ENCODE results near the gene MINDY1. TPM values are rescaled to one million over a fixed set of nuclear protein-coding genes. Genes with fewer than 3 reads are reported as not detected.

MINDY1 gene
- total and polyA plus RNA-seq, 9 of the 15 experiments (the other 6 are each of a cell fraction or from before 2014, with no cell fraction given), result 0.49 to 11.0 (median 6.0) TPM

DNA sequence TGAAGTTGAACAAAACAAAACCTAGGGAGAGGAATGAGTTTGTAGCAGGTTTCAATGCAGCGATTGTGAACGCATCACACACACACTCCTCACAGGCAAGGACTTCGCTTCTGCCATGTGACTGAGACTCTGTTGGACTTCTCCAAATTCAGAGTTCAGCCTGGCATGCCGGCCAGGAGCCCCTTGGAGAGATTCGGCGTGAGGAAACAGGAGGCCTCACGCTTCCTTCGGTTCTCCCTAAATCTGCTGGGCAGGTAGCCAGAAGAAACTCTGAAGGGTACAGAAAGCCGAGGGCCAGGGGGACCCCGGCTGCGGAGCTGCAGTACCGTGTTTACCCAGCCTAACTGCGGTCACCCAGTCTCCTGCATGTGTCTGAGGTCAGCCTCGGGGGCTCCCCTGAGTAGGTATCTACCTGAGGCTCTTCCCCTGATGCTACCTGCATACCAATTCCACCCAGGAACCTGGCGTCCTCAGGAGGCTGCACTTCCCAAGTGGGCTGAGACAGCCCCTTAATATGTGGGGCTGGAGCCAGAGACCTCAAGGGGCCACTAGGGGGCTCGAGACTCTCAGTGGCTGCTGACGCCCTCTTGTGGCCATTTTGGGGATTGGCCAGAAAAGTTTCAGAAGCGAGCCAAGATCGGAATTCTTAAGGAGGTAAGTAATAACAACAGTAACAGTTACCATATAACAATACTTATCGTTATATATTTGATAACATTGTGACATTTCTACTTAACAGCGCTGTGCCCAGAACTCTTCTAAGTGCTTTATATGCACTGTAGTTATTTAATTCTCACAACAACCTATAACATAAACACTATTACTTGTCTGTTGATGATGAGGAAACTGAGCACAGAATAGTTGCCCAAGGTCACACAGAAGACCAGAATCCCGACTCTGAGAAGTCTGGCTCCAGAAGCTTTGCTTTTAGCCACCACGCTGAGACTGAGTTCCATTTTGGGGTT lies 27.3 kb downstream of the MINDY1 start (continued):
- TF ChIP-seq, protein P1, sequence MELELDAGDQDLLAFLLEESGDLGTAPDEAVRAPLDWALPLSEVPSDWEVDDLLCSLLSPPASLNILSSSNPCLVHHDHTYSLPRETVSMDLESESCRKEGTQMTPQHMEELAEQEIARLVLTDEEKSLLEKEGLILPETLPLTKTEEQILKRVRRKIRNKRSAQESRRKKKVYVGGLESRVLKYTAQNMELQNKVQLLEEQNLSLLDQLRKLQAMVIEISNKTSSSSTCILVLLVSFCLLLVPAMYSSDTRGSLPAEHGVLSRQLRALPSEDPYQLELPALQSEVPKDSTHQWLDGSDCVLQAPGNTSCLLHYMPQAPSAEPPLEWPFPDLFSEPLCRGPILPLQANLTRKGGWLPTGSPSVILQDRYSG (tag; conservative IDR thresholded peaks at IDR 0.05; ENCODE audit: low read depth), result no peak
- no peak for TF ChIP-seq STAT5B (CRISPR knock-in tag; IDR thresholded peaks at IDR 0.05)
- peak; percentile 70 for TF ChIP-seq BRD9 (IDR thresholded peaks at IDR 0.05; ENCODE audit: low read depth, partially characterized antibody)
- no peak for TF ChIP-seq SNIP1 (IDR thresholded peaks at IDR 0.05; ENCODE audit: low read depth)
- no peak for TF ChIP-seq ZSCAN29 (IDR thresholded peaks at IDR 0.05)
- TF ChIP-seq ZNF253 (CRISPR knock-in tag; conservative IDR thresholded peaks at IDR 0.05), result no peak
- no peak for TF ChIP-seq CBX3 (IDR thresholded peaks at IDR 0.05; ENCODE audit: borderline replicate concordance in 1 of 2, low read length in 2 of 2)
- TF ChIP-seq TEAD4 (IDR thresholded peaks at IDR 0.05; ENCODE audit: low read length), result peak; percentile 44
- no peak for TF ChIP-seq TEAD4 (CRISPR knock-in tag; IDR thresholded peaks at IDR 0.05; ENCODE audit: borderline replicate concordance)
- TF ChIP-seq, protein P2, sequence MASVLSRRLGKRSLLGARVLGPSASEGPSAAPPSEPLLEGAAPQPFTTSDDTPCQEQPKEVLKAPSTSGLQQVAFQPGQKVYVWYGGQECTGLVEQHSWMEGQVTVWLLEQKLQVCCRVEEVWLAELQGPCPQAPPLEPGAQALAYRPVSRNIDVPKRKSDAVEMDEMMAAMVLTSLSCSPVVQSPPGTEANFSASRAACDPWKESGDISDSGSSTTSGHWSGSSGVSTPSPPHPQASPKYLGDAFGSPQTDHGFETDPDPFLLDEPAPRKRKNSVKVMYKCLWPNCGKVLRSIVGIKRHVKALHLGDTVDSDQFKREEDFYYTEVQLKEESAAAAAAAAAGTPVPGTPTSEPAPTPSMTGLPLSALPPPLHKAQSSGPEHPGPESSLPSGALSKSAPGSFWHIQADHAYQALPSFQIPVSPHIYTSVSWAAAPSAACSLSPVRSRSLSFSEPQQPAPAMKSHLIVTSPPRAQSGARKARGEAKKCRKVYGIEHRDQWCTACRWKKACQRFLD (CRISPR knock-in tag; IDR thresholded peaks at IDR 0.05), result no peak
- TF ChIP-seq ZNF212 (CRISPR knock-in tag; IDR thresholded peaks at IDR 0.05), result no peak
- TF ChIP-seq, protein P3, sequence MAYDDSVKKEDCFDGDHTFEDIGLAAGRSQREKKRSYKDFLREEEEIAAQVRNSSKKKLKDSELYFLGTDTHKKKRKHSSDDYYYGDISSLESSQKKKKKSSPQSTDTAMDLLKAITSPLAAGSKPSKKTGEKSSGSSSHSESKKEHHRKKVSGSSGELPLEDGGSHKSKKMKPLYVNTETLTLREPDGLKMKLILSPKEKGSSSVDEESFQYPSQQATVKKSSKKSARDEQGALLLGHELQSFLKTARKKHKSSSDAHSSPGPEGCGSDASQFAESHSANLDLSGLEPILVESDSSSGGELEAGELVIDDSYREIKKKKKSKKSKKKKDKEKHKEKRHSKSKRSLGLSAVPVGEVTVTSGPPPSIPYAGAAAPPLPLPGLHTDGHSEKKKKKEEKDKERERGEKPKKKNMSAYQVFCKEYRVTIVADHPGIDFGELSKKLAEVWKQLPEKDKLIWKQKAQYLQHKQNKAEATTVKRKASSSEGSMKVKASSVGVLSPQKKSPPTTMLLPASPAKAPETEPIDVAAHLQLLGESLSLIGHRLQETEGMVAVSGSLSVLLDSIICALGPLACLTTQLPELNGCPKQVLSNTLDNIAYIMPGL (CRISPR knock-in tag; IDR thresholded peaks at IDR 0.05), result peak; percentile 86; the same call in 1 of the 2 replicates
- no peak for TF ChIP-seq CGGBP1 (CRISPR knock-in tag; IDR thresholded peaks at IDR 0.05)
- peak; percentile 60 for TF ChIP-seq NFIC (IDR thresholded peaks at IDR 0.05)
- no peak for TF ChIP-seq RBM17 (IDR thresholded peaks at IDR 0.05; ENCODE audit: borderline replicate concordance, low read depth, low read length)
- TF ChIP-seq RBM14 (IDR thresholded peaks at IDR 0.05; ENCODE audit: borderline replicate concordance, insufficient read depth, low read depth, low read length), result no peak
- no peak for TF ChIP-seq POLR3G (IDR thresholded peaks at IDR 0.05; ENCODE audit: extremely low read depth, insufficient read length, insufficient replicate concordance)
- no peak for TF ChIP-seq TBP (optimal IDR thresholded peaks at IDR 0.05; ENCODE audit: low read depth, low read length)
- no peak for TF ChIP-seq HDAC3 (IDR thresholded peaks at IDR 0.05; ENCODE audit: borderline replicate concordance, partially characterized antibody)
- TF ChIP-seq SIN3B (IDR thresholded peaks at IDR 0.05; ENCODE audit: low read depth), result no peak
- TF ChIP-seq U2AF1 (optimal IDR thresholded peaks at IDR 0.05; ENCODE audit: low read depth, low read length), result no peak
- TF ChIP-seq RHOXF2B (CRISPR knock-in tag; conservative IDR thresholded peaks at IDR 0.05), result no peak
- TF ChIP-seq E2F4 (CRISPR knock-in tag; IDR thresholded peaks at IDR 0.05; ENCODE audit: low read depth), result no peak

Data from K562 (cell line).